Measurements from ENCODE around the gene PRSS33.

PRSS33 gene

GRCh38 chr16:2826591-2827373, 39.4 kb upstream of the PRSS33 start:
- Histone ChIP-seq H3K4me1 (no peaks in the 10 kb centered on the region), H3K27me3 (ENCODE audit: low read depth) (peaks cover 17% of the 10 kb centered on the region), H3K36me3 (replicated peaks) (no peaks in the 10 kb centered on the region), H3K4me3 (no peak overlapping the region), H3K9me3 (no peaks in the 10 kb centered on the region)
- in situ Hi-C loops (cut with MboI; ENCODE audit: low sequenced_read_pairs): no loop called here
- DNase-seq (ENCODE audit: low spot score in 2 of 2): no peak

- Histone ChIP-seq H3K4me3 (no peak overlapping the region), H3K9me3 (no peaks in the 10 kb centered on the region), H3K36me3 (replicated peaks) (no peaks in the 10 kb centered on the region), H3K27me3 (ENCODE audit: low read depth) (peaks cover 17% of the 10 kb centered on the region), H3K4me1 (no peaks in the 10 kb centered on the region)
- in situ Hi-C loops (cut with MboI; ENCODE audit: low sequenced_read_pairs): no loop called here
- no peak for DNase-seq (ENCODE audit: low spot score in 2 of 2)
These were observed 38.5 kb upstream of the PRSS33 start for GRCh38 chr16:2825906-2826305.

GRCh38 chr16:2825049-2825742, 37.8 kb upstream of the PRSS33 start:
- no peaks in the 10 kb centered on the region for H3K9me3 ChIP-seq
- no peak for DNase-seq (ENCODE audit: low spot score in 2 of 2)
- H3K4me1 ChIP-seq: no peaks in the 10 kb centered on the region
- H3K36me3 ChIP-seq (replicated peaks): no peaks in the 10 kb centered on the region
- no peak overlapping the region for H3K4me3 ChIP-seq
- H3K27me3 ChIP-seq (ENCODE audit: low read depth): peaks cover 17% of the 10 kb centered on the region
- in situ Hi-C loops (cut with MboI; ENCODE audit: low sequenced_read_pairs): no loop called here

- H3K36me3 ChIP-seq (replicated peaks): no peaks in the 10 kb centered on the region
- in situ Hi-C loops (cut with MboI; ENCODE audit: low sequenced_read_pairs): no loop called here
- no peak for DNase-seq (ENCODE audit: low spot score in 2 of 2)
- peaks cover 17% of the 10 kb centered on the region for H3K27me3 ChIP-seq (ENCODE audit: low read depth)
- no peaks in the 10 kb centered on the region for H3K9me3 ChIP-seq
- no peaks in the 10 kb centered on the region for H3K4me1 ChIP-seq
- no peak overlapping the region for H3K4me3 ChIP-seq
These were observed 37.3 kb upstream of the PRSS33 start for GRCh38 chr16:2824626-2825025.

- peaks cover 12% of the 10 kb centered on the region for H3K27me3 ChIP-seq (ENCODE audit: low read depth)
- in situ Hi-C loops (cut with MboI; ENCODE audit: low sequenced_read_pairs): no loop called here
These were observed 35.1 kb upstream of the PRSS33 start for GRCh38 chr16:2822496-2822895.

GRCh38 chr16:2822158-2822495, 34.8 kb upstream of the PRSS33 start:
- Histone ChIP-seq H3K4me3 (no peak overlapping the region), H3K9me3 (no peaks in the 10 kb centered on the region), H3K36me3 (replicated peaks) (no peaks in the 10 kb centered on the region), H3K4me1 (no peaks in the 10 kb centered on the region), H3K27me3 (ENCODE audit: low read depth) (peaks cover 12% of the 10 kb centered on the region)
- in situ Hi-C loops (cut with MboI; ENCODE audit: low sequenced_read_pairs): no loop called here
- no peak for DNase-seq (ENCODE audit: low spot score in 2 of 2)

More at GRCh38 chr16:2822496-2822895, 35.1 kb upstream of the PRSS33 start:
- Histone ChIP-seq H3K4me1 (no peaks in the 10 kb centered on the region), H3K4me3 (no peak overlapping the region), H3K9me3 (no peaks in the 10 kb centered on the region), H3K36me3 (replicated peaks) (no peaks in the 10 kb centered on the region)
- DNase-seq (ENCODE audit: low spot score in 2 of 2): no peak

GRCh38 chr16:2821487-2822157, 34.3 kb upstream of the PRSS33 start:
- DNase-seq (ENCODE audit: low spot score in 2 of 2): no peak
- no peaks in the 10 kb centered on the region for H3K4me1 ChIP-seq
- peaks cover 12% of the 10 kb centered on the region for H3K27me3 ChIP-seq (ENCODE audit: low read depth)
- in situ Hi-C loops (cut with MboI; ENCODE audit: low sequenced_read_pairs): no loop called here
- H3K9me3 ChIP-seq: no peaks in the 10 kb centered on the region
- H3K36me3 ChIP-seq (replicated peaks): no peaks in the 10 kb centered on the region
- H3K4me3 ChIP-seq: no peak overlapping the region

GRCh38 chr16:2820836-2821486, 33.6 kb upstream of the PRSS33 start:
- Histone ChIP-seq H3K4me3 (no peak overlapping the region), H3K27me3 (ENCODE audit: low read depth) (peaks cover 12% of the 10 kb centered on the region), H3K36me3 (replicated peaks) (no peaks in the 10 kb centered on the region), H3K9me3 (no peaks in the 10 kb centered on the region), H3K4me1 (no peaks in the 10 kb centered on the region)
- in situ Hi-C loops (cut with MboI; ENCODE audit: low sequenced_read_pairs): no loop called here
- no peak for DNase-seq (ENCODE audit: low spot score in 2 of 2)

GRCh38 chr16:2819939-2820835, 32.8 kb upstream of the PRSS33 start:
- Histone ChIP-seq H3K4me3 (no peak overlapping the region), H3K27me3 (ENCODE audit: low read depth) (peaks cover 6% of the 10 kb centered on the region)

GRCh38 chr16:2819179-2819938, 32.0 kb upstream of the PRSS33 start:
- DNase-seq (ENCODE audit: low spot score in 2 of 2): no peak
- Histone ChIP-seq H3K4me1 (no peaks in the 10 kb centered on the region), H3K27me3 (ENCODE audit: low read depth) (peaks cover 6% of the 10 kb centered on the region), H3K36me3 (replicated peaks) (no peaks in the 10 kb centered on the region), H3K4me3 (no peak overlapping the region), H3K9me3 (no peaks in the 10 kb centered on the region)
- in situ Hi-C loops (cut with MboI; ENCODE audit: low sequenced_read_pairs): no loop called here

More at GRCh38 chr16:2819939-2820835, 32.8 kb upstream of the PRSS33 start:
- Histone ChIP-seq H3K36me3 (replicated peaks) (no peaks in the 10 kb centered on the region), H3K4me1 (no peaks in the 10 kb centered on the region), H3K9me3 (no peaks in the 10 kb centered on the region)
- no peak for DNase-seq (ENCODE audit: low spot score in 2 of 2)
- in situ Hi-C loops (cut with MboI; ENCODE audit: low sequenced_read_pairs): no loop called here

GRCh38 chr16:2818272-2818876, 31.0 kb upstream of the PRSS33 start:
- no peak for DNase-seq (ENCODE audit: low spot score in 2 of 2)
- Histone ChIP-seq H3K4me1 (no peaks in the 10 kb centered on the region), H3K36me3 (replicated peaks) (no peaks in the 10 kb centered on the region), H3K27me3 (ENCODE audit: low read depth) (peaks cover 6% of the 10 kb centered on the region), H3K4me3 (no peak overlapping the region), H3K9me3 (no peaks in the 10 kb centered on the region)
- in situ Hi-C loops (cut with MboI; ENCODE audit: low sequenced_read_pairs): no loop called here

All from HAP-1 (cell line).